HTR-8/SVneo (cell line): ENCODE data around the gene GCN1.
A peak's percentile ranks its signal among the peaks of the same experiment; 100 is the strongest.
"Not testable (repeated sequence)": the region's sequence is repeated elsewhere in the genome, so short reads cannot be mapped to it uniquely, and the experiment has no call there.

Experiments used
- DNase-seq: peaks from one replicate; pipeline ENCODE4 v3.0.0; 2011; ENCODE audit warnings: low spot score, mixed read lengths; ENCODE audit not compliant: insufficient read length
- FAIRE-seq: peaks from 2 replicates; lab custom pipeline; 2011; peaks lifted over from hg19 to GRCh38; lab: Jason Lieb, UNC

GCN1 gene

DNA sequence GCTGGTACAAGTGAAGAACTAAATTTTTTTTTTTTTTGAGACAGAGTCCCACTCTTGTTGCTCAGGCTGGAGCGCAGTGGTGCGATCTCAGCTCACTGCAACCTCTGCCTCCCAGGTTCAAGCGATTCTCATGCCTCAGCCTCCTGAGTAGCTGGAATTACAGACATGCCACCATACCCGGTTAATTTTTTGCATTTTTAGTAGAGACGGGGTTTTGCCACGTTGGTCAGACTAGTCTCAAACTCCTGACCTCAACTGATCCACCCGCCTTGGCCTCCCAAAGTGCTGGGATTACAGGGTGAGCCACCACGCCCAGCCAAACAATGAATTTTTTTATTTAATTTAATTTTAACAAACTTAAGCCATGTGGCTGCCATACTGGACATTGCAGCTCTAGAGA lies 1.2 kb downstream of the GCN1 start:
- not testable (repeated sequence) for DNase-seq, FAIRE-seq

DNA sequence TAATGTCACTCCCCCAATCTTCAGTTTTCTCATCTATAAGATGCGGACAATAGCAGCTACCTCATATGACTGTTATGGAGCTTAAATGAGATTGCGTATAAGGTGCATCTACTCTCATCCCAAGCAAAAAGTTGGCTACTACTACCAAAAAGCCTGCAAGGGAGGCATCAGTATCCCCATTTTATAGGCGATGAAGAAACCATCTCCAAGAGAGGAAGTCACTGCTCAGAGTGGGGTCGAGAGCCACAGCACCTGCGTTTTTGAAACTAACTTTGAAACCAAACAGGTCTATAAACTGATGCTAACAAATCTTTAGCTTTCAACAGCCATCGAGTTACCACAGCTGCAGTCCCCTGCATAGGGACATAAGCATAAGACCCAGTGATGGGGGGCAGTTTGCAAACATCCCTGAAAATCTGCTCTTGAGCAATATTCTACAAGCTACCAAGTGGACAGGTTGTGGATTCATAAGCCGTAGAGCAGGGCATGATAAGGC lies 3.5 kb downstream of the GCN1 start:
- FAIRE-seq: no peak
- DNase-seq: no peak

DNA sequence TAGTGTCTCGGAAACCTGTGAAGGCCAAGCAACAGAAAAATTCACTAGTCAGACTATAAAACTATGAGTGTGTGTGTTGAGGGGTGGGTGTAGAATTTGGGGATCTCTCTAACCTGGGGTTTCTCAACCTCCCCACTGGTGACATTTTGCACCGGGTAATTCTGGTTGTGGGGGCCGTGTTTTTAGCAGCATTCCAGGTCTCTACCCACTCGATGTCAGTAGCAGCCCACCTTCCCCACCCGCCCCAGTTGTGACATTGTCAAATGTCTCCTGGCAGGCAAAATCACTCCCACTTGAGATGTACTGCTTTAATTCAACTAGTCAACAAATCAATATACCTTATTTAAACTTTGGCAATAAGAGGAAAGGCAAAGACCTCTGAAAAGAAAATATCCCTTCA lies 4.1 kb downstream of the GCN1 start:
- no peak for FAIRE-seq
- DNase-seq: no peak

DNA sequence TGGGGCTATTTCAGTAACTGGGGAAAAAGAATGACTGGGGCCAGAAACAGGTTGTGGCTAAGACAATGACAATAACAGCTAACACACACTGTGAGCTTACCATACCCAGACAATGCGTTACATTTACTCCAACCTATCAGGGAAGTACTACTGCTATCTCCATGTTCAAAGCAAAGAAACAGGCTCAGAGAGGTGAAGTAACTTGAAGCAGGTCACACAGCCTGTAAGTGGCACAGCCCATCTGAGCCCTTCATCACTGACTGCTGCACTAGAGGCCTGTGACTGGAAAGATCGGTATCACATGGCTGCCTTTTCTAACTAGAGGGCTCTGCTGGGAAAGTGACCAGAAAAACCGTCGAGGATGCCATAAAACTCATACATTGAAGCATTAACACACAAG lies 7.9 kb downstream of the GCN1 start:
- FAIRE-seq (no peak), DNase-seq (no peak)

DNA sequence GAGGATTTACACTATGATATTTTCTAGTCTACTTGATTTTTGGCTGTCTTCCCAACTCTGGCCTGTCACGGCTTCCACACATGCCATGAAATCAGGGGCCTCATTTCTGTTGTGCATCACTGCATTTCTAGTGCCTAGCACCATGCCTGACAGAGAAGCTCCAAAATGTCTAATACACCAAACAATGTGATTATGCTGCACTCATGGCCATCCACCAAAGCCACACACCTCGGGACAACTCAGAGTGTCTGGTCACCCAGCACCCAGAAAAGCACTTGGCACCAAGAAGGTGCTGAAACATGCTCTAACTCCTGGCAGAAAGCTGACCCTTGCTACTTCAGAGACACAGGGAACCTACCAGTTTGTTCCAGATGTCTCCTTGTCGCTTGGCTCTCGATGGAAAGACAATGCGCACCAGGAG lies 11.3 kb downstream of the GCN1 start:
- FAIRE-seq: no peak
- no peak for DNase-seq

DNA sequence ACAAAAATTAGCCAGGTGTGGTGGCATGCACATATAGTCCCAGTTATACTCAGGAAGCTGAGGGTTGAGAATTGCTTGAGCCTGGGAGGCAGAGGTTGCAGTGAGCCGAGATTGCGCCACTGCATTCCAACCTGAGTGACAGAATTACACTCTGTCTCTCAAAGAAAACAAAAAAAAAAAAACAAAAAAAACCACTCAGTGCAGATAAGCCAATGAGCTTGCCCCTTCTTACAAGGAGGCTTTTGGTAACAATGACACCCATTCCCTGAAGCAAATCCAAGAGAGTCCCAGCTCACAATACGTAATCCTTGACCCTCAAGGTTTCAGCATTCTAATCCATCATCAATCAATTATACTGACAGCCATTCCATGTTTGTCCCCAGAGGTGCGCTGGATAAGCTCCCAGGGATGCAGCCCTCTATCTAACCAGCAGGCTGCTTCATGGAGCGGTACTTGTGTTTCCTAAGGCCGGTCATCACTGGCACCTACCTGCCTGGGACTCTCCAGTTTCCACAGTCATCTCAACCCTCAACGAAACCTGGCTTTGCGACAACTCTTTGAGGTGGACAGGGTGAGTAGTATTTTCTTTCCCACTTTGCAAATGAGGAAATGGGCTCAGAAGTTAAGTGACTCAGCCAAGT lies 12.4 kb downstream of the GCN1 start:
- peak; percentile 23 for DNase-seq
- no peak for FAIRE-seq

DNA sequence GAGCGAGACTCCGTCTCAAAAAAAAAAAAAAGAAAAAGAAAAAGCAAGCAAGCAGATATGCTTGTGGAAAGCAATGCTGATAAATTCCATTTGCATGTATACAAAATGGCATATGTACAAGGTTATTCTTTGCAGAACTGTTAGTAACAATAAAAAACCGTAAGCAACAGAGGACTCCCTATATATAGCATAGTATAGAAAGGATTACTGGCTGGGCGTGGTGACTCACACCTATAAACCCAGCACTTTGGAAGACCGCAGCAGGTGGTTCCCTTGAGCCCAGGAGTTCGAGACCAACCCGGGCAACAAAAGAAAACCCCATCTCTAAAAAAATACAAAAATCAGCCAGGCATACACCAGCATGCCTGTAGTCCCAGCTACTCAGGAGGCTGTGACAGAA lies 13.5 kb downstream of the GCN1 start:
- DNase-seq: no peak

DNA sequence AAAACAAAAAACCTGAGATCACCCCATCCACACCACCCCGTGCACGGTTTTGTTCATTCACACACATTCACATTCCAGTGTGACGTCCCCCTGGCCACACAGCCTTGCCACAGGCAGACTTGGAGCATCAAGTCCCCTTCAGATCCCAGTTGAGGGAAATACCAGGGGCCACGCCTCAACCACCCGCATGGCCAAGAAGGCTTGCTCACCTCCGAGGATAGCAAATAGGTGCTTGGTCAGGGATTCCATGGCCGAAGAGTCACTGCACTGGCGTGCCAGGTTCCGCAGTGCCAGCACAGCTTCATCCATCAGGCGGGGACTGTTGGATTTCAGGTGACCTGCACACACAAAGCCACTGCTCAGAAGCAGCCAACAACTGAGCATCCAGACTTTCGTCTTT lies 19.0 kb downstream of the GCN1 start:
- DNase-seq (no peak), FAIRE-seq (no peak)

More for the DNA sequence above, 13.5 kb downstream of the GCN1 start:
- FAIRE-seq: no peak

DNA sequence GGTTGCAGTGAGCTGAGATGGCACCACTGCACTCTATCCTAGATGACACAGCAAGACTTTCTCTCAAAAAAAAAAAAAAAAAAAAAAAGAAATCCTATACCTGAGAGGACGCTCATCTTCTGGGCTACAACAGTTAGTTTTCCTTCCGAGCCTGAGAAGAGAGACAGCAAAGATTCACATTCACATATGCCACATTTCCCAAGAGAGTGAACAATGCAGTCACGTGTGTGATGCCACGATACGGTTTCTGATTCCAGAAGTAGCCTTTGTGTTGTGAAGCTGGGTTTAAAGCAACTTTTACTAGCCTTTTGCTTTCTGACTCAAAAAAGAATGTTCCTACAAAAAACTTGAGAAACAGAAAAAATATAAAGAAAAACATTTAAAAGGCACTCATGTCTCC lies 19.5 kb downstream of the GCN1 start:
- FAIRE-seq (no peak), DNase-seq (no peak)

DNA sequence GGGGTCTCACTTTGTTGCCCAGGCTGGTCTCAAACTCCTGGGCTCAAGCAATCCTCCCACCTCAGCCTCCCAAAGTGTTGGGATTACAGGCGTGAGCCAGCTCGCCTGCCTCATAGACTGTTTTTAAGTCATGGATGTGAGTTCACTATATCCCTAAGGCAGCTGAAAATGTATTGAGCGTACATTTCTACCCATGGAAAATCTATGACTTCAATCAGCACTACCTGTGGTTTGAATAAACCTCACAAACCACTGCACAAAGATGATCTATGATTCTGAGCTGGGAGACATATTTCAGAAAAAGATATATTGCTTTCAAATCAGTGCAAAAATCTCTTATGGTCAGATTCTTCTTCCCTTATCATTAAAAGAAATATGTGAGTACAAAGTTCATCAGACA lies 22.5 kb downstream of the GCN1 start:
- DNase-seq (no peak), FAIRE-seq (no peak)

DNA sequence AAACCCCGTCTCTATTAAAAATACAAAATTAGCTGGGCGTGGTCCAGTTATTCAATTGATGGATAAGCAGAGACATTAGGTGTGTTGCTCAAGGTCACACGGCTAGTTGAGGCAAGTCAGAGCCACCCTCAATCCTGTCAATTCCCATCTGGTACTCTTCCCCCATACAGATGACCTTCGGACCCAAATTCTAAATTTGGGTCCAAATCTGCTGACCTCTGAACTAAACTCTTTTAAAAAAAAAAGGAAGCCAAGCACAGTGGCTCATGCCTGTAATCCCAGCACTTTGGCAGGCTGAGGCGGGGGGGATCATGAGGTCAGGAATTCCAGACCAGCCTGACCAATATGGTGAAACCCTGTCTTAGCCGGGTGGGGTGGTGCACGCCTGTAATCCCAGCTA lies 23.9 kb downstream of the GCN1 start:
- FAIRE-seq (no peak), DNase-seq (no peak)

DNA sequence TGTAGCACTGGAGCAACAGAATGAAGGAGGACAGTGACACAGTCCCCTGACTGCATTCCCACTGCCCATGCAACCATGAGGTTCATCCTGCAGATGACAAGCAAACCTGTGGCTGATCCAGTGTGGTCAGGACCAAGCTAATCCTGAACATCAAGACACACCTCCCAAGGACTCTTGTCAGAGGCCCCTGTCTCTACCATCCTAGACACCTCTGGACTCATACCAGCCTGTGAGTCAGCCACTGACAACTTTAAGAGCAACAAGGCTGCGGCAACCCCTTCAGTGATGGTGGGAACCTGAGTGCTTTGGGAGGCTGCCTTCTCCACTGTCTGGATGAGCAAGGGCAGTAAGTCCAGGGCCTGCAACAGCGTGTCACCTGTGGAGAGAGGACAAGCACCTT lies 24.6 kb downstream of the GCN1 start:
- DNase-seq: no peak
- no peak for FAIRE-seq

DNA sequence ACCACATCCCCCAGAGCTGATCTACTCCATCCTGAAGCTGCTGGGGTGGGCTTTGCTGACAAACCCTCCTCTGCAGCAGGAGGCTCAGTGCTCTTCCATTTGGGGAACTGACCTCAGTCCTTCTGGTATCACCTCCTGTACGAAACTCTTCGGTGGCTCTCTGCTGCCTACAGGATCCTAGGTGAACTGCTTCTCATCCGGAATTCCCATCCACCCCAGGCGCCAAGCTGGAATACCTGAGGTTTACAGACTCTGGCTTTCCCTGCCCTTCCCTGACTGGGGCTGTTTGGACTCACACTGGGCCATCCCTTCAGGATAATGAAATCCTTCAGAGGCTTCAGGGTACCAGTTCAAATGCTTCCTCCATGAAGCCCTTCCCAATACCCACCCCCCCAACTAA lies 26.2 kb downstream of the GCN1 start:
- no peak for FAIRE-seq
- no peak for DNase-seq

DNA sequence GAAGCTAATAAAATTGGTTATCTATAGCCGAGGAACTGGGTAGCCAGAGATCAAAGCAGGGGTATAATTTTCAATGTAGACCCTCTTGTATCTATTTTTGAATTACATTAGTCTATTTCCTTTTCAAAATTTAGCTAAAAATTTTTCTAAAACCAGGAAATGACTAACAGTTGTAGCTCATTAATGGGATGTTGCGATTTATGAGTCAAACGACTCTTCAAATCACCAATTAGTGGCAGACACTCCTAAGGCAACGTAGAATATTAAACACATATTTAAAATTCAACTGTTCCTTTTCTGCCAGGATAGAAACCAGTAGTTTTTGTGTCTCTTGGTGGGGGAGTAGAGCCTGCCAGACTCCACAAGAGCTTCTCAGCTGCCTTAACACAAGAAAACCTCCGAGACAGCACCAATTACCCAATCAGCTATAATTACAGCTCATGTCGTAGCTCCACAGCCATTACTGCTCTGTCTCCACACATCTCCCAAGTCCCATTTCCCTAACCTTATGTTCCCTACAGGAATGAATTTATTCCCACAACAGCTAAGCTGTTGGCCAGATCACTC lies 26.9 kb downstream of the GCN1 start:
- DNase-seq (no peak), FAIRE-seq (no peak)

DNA sequence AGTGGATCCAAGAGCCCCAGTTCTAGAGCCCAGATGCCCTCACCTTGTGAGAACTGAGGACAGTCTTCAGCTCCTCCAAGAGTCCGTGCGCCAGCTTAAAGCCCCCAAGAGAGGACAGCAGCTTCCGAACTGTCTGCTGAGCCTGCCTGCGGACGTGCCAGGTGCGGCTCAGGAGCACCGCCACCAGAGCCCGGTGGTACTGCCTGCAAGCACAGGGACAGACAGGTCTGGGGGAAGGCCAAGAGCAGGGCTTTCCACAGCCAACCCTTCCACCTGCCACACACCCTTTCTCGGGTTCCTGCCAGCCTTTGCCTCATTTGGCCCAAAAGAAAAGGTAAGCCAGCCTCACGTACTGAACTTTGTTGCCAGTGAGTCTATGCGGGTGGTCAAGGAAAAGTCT lies 30.2 kb downstream of the GCN1 start:
- no peak for FAIRE-seq
- DNase-seq: no peak

DNA sequence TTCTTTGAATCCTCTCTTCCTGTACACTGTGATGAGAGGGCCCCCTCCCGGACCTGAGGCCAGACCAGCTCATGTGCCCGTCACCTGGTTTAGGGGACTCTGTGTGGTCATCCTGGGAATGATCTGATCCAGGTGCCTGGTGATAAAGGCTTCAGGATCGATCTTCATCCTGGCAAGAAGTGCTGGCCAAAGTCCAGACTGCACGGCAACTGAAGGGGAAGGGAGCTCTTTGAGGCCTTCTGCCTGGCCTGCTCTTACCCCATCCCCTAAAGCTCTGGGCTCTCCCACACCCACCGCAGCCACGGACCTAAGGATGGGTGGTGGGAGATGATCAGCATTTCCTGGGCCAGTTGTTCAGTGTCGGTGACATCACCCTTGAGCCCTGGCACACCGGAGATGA lies 31.8 kb downstream of the GCN1 start:
- no peak for DNase-seq

DNA sequence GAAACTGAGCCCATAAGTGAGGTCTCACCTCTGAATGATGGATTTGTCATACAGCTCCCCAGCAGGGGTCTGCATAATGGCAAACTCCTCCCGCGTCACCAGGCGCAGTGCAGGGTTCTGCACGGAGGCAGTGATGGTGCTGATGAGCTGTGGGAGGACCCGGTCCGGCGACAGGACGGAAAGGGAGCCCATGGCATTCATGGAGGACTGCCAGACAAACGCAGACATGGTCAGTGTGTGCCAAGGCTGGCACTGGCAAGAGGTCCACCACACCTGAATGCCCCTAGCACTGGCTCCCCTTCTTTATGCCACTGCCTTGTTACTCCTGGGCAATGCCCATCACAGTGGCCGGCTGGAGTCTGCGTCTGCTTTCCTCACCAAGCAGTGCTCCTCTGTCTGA lies 32.7 kb downstream of the GCN1 start:
- FAIRE-seq (no peak), DNase-seq (no peak)

More for the DNA sequence above, 31.8 kb downstream of the GCN1 start:
- FAIRE-seq: no peak

DNA sequence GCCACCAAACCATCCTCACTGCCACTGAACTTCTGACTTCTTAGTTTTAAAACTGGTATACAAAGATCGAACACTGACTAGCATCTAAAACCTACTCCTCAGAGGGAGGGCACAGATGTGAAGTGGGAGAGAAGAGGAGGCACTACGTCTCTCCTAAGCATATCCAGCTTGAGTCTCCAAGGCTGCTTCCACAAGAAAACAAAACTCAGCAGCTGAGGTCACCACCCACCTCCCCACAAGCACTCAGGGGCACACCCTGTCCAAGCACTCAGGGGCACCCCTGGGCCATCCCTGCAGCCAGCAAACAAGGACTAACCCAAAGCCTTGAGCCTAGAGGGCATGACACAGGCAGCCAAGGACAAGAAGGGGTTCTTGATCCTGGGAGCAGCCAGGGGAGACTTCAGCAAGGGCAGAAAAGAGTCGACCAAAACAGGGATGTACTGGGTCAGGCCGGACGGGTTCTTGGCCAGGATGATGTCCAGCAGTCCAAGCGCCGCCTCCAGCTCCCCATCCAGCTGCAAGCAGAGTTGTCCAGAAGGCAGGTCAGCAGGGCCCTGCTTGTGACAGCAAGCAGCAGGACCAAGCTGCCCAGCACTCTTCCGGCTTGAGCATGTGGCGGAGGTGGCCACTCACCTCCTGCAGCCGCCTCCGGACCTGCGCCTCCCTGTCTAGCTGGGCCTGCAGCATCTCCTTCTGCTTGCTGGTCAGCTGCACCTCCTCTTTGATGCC lies 34.8 kb downstream of the GCN1 start:
- no peak for DNase-seq
- FAIRE-seq: no peak

DNA sequence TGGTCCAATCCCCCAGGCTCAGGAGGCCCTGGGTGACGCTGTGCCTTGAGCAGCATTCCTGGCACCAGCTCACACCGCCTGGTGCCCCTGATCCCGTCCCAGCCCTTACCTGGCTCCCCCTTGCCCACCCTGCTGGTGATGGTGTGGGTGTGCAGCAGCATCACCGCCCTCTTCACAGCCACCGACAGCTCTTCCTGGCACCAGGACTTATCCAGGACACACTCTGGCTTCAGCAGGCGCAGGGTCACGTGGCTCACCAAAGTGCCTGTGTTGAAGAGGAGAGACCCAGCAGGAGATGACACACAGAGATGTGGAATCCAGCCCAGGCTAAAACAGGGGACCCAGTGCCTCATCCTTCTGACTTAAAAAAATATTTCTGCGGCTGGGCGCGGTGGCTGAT lies 36.2 kb downstream of the GCN1 start:
- no peak for FAIRE-seq
- DNase-seq: no peak

DNA sequence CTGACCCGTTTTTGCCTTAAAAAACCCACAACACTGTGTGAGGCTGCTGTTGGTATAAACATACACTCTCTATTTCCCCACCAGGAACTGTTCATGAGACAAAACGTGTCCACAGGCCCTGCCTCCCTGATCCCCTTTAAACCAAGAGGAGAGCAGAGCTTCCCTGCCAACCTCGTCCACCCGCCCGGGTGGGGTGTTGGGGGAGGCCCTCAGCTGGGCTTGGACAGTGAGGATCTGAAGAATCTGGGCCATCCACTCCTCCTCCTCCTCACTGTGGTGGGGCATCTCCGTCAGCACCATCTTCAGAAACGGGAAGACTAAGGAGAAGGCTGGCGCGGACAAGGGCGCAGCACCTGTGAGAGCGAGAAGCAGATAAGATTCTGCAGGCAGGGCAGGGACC lies 36.8 kb downstream of the GCN1 start:
- DNase-seq (no peak), FAIRE-seq (no peak)
